Panc1 (cell line): ENCODE data around the gene GAL3ST2. TPM values are rescaled to one million over a fixed set of nuclear protein-coding genes. Genes with fewer than 3 reads are reported as not detected.

Experiments
- ATAC-seq: fragments of 200-7000 bp; cut with Tn5 transposase; 2 replicates; pipeline ENCODE4 v1.9.1; 2020; ENCODE audit warnings: mild to moderate bottlenecking, moderate library complexity
- BruUV-seq: library from RNA; stranded (reverse); fragments of 400-500 nt; replicated peaks from 2 replicates; lab custom pipeline; 2021; lab: Mats Ljungman, UMichigan
- CTCF ChIA-PET: fragments of 300-600 bp; sonication (Branson Sonifier 250); formaldehyde crosslinking; loops from one replicate; lab custom pipeline; 2022; ENCODE audit warnings: antibody characterized with exemption; lab: Charles Lee
- POLR2A ChIA-PET: fragments of 300-600 bp; sonication (Branson Sonifier 250); formaldehyde crosslinking; loops from one replicate; lab custom pipeline; 2022; ENCODE audit warnings: antibody characterized with exemption; lab: Charles Lee
- DNase-seq: peaks from one replicate; pipeline ENCODE4 v3.0.0-alpha.2; 2010; ENCODE audit warnings: low read depth, low spot score
- H3K27ac ChIP-seq: 2 replicates; pipeline ENCODE4 v1.5.1; 2011; ENCODE audit warnings: mild to moderate bottlenecking, low read length, inconsistent platforms
- H3K27me3 ChIP-seq: fragments of 200-500 bp; sonication (Bioruptor generic); 2 replicates; pipeline ENCODE4 v1.6.0; 2014; ENCODE audit warnings: low read length, inconsistent platforms; ENCODE audit not compliant: control insufficient read depth, insufficient read depth
- H3K36me3 ChIP-seq: fragments of 200-500 bp; sonication (Bioruptor generic); 2 replicates; pipeline ENCODE4 v1.5.1; 2014; ENCODE audit warnings: inconsistent platforms, mild to moderate bottlenecking, low read length, moderate library complexity; ENCODE audit not compliant: control insufficient read depth, insufficient read depth
- H3K4me1 ChIP-seq: 2 replicates; pipeline ENCODE4 v1.5.1; 2011; ENCODE audit warnings: inconsistent platforms, mild to moderate bottlenecking, low read length, moderate library complexity; ENCODE audit not compliant: control insufficient read depth, insufficient read depth
- H3K4me3 ChIP-seq, 2 experiments: 2 replicates each; pipeline ENCODE4 v1.5.1; 2011 to 2012; ENCODE audit warnings: low read depth in 2 of 2, low read length in 2 of 2, mild to moderate bottlenecking in 2 of 2, inconsistent platforms in 1 of 2, moderate library complexity in 1 of 2
- H3K9me3 ChIP-seq: fragments of 200-500 bp; sonication (Bioruptor generic); 2 replicates; pipeline ENCODE4 v1.5.1; 2014; ENCODE audit warnings: low read depth, mild to moderate bottlenecking, inconsistent platforms, low read length, moderate library complexity; ENCODE audit not compliant: control insufficient read depth, insufficient read depth
- POLR2AphosphoS5 ChIP-seq: IDR thresholded peaks from 2 replicates; pipeline ENCODE4 v1.6.1; 2012; ENCODE audit warnings: mild to moderate bottlenecking, low read depth, low read length, moderate library complexity
- SIN3A ChIP-seq: IDR thresholded peaks from 2 replicates; pipeline ENCODE4 v1.6.1; 2012; ENCODE audit warnings: low read depth, mild to moderate bottlenecking, low read length, moderate library complexity, borderline replicate concordance; ENCODE audit not compliant: insufficient read depth
- TCF7L2 ChIP-seq: IDR thresholded peaks from 2 replicates; pipeline ENCODE4 v1.6.1; 2011; ENCODE audit warnings: mild to moderate bottlenecking, low read depth, low read length, inconsistent platforms
- in situ Hi-C: cut with HindIII; loops from 2 replicates; pipeline ENCODE4 v1.10.0; 2016; ENCODE audit warnings: low sequenced_read_pairs, low pct_unique_long_range_greater_than_20kb
- intact Hi-C: fragments of 100-400 bp; cut with micrococcal nuclease; formaldehyde crosslinking; loops from one replicate; pipeline ENCODE4 v1.10.0; 2022; ENCODE audit not compliant: unreplicated experiment
- total RNA-seq: library from RNA; stranded (reverse); gene quantifications from one replicate; pipeline ENCODE4 v1.2.1, GENCODE V29; 2021; ENCODE audit not compliant: unreplicated experiment
- TF ChIP-seq, protein P1 (sequence below): fragments of 450-650 bp; IDR thresholded peaks from 2 replicates; pipeline ENCODE4 v1.5.1; 2017; ENCODE audit warnings: mild to moderate bottlenecking
- TF ChIP-seq, protein P2 (sequence below), 2 experiments: IDR thresholded peaks; 2 replicates each; pipeline ENCODE4 v1.6.1; 2011 to 2012; ENCODE audit warnings: low read depth in 2 of 2, control low read depth in 1 of 2, low read length in 1 of 2, mild to moderate bottlenecking in 1 of 2, moderate library complexity in 1 of 2; ENCODE audit not compliant: insufficient read depth in 1 of 2

GAL3ST2 gene
- total RNA-seq, 1 experiment from 2014 or later = 1.6 TPM

DNA sequence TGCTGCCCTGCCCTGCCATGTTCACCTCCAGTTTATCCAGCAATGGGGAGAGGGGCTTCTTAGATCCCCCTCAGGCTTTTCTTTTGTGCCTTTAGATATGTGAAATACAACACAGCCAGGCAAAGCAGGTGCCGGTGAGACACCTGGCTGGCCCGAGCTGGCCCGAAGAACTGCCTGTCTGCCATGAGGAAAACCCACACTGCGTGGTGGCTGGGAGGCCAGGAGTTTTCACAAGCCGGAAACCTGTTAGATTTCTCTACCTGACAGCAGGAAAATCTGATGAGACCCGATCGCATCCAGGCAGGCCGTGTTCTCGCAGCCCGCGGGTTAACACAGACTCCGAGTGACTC lies 5.7 kb upstream of the GAL3ST2 start:
- intact Hi-C loops = no loop called here
- Histone ChIP-seq H3K4me1 (peaks cover 27% of the 10 kb centered on the region), H3K36me3 (no peaks in the 10 kb centered on the region), H3K27ac (peak overlapping the region; percentile 23; the same call in 1 of the 2 replicates), H3K4me3 (no peak overlapping the region), H3K27me3 (no peaks in the 10 kb centered on the region), H3K9me3 (no peaks in the 10 kb centered on the region)
- ChIA-PET CTCF (no interaction called here), POLR2A (no interaction called here)
- BruUV-seq = no TSS peak
- DNase-seq (no peak), ATAC-seq (no peak)
- TF ChIP-seq SIN3A (no peak), POLR2AphosphoS5 (no peak), TCF7L2 (no peak)
- TF ChIP-seq, protein P1, sequence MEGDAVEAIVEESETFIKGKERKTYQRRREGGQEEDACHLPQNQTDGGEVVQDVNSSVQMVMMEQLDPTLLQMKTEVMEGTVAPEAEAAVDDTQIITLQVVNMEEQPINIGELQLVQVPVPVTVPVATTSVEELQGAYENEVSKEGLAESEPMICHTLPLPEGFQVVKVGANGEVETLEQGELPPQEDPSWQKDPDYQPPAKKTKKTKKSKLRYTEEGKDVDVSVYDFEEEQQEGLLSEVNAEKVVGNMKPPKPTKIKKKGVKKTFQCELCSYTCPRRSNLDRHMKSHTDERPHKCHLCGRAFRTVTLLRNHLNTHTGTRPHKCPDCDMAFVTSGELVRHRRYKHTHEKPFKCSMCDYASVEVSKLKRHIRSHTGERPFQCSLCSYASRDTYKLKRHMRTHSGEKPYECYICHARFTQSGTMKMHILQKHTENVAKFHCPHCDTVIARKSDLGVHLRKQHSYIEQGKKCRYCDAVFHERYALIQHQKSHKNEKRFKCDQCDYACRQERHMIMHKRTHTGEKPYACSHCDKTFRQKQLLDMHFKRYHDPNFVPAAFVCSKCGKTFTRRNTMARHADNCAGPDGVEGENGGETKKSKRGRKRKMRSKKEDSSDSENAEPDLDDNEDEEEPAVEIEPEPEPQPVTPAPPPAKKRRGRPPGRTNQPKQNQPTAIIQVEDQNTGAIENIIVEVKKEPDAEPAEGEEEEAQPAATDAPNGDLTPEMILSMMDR = no peak
- TF ChIP-seq, protein P2, sequence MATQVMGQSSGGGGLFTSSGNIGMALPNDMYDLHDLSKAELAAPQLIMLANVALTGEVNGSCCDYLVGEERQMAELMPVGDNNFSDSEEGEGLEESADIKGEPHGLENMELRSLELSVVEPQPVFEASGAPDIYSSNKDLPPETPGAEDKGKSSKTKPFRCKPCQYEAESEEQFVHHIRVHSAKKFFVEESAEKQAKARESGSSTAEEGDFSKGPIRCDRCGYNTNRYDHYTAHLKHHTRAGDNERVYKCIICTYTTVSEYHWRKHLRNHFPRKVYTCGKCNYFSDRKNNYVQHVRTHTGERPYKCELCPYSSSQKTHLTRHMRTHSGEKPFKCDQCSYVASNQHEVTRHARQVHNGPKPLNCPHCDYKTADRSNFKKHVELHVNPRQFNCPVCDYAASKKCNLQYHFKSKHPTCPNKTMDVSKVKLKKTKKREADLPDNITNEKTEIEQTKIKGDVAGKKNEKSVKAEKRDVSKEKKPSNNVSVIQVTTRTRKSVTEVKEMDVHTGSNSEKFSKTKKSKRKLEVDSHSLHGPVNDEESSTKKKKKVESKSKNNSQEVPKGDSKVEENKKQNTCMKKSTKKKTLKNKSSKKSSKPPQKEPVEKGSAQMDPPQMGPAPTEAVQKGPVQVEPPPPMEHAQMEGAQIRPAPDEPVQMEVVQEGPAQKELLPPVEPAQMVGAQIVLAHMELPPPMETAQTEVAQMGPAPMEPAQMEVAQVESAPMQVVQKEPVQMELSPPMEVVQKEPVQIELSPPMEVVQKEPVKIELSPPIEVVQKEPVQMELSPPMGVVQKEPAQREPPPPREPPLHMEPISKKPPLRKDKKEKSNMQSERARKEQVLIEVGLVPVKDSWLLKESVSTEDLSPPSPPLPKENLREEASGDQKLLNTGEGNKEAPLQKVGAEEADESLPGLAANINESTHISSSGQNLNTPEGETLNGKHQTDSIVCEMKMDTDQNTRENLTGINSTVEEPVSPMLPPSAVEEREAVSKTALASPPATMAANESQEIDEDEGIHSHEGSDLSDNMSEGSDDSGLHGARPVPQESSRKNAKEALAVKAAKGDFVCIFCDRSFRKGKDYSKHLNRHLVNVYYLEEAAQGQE (IDR thresholded peaks at IDR 0.05; ENCODE audit: insufficient read depth in 1 of 2, low read depth in 2 of 2, low read length in 1 of 2) = no peak
- in situ Hi-C loops = no loop called here

DNA sequence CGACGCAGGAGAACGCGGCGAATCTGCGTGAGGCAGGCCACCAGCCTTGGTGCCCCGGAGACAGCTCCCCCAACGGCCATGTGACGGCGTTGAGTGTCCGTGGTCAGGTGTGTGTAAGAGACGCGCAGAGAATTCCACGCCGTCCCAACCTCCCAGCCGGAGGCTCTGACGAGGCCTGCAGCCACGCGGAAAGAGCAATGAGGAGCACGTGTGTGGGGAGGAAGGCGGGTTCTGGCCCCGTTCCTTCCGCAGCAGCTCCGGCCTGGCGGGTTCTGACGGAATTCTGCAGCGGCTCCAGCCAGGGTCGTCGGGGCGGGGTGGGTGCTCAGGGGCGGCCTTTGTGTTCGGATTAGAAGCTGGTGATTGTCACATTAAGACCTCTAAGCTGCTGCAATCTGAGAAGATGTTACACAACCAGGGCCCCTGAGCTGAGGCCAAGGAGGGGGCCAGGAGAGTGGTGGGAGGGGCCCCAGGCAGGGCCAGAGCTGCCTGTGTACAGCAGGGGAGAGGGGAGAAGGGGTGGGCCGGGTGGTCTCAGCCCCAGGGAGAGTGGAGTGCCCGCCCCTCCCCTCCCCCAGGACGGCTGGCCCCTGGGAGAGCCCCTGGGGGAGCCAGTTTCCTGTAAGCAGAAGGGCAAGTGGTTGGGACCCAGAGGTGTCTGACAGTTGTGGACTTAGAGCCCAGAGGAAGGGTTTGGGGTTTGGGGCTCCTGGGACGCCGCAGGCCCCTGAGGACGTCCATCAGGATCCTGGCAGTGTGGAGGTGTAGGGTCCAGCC lies 5.1 kb upstream of the GAL3ST2 start:
- H3K27me3 ChIP-seq = no peaks in the 10 kb centered on the region
- TF ChIP-seq SIN3A (no peak), POLR2AphosphoS5 (no peak)
- TF ChIP-seq, protein P1 = no peak
- intact Hi-C loops = no loop called here
- in situ Hi-C loops = no loop called here
- no TSS peak for BruUV-seq
- H3K4me1 ChIP-seq = peaks cover 28% of the 10 kb centered on the region
- POLR2A ChIA-PET = no interaction called here
- DNase-seq (no peak), ATAC-seq (no peak)
- H3K4me3 ChIP-seq = no peak overlapping the region
- no peaks in the 10 kb centered on the region for H3K36me3 ChIP-seq
- H3K27ac ChIP-seq = peak overlapping the region; percentile 23; the same call in 1 of the 2 replicates
- no peaks in the 10 kb centered on the region for H3K9me3 ChIP-seq
- CTCF ChIA-PET = no interaction called here
